ENCODE data around the gene CSNK1A1. TPM values are rescaled to one million over a fixed set of nuclear protein-coding genes. Genes with fewer than 3 reads are reported as not detected.

CSNK1A1 gene
- total and polyA plus RNA-seq, 8 donors, result 60.5 to 408 (median 178) TPM

DNA sequence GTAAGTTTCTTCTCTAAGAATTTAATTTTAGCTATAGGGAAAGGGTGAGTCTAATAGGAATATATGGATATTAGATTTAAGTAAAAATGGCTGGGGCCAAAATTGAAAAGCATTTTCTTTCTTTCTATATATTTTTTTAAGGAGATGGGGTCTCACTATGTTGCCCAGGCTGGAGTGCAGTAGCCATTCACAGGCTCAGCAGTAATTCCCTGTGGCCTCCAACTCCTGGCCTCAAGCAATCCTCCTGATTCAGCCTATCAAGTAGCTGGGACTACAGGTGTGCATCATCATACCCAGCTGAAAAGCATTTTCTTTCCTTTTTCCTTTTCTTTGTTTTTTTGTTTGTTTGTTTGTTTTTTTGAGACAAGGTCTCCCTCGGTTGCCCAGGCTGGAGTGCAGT lies 41.1 kb downstream of the CSNK1A1 start:
- Histone ChIP-seq H3K27me3 (no peaks in the 10 kb centered on the region), H3K36me3 (peaks cover 65 to 87% (median 82%) of the 10 kb centered on the region in 4 donors), H3K27ac (no peak overlapping the region), H3K9me3 (no peaks in the 10 kb centered on the region), H3K4me3 (no peak overlapping the region), H3K4me1 (peaks cover 1 to 41% (median 10%) of the 10 kb centered on the region in 4 donors)
- 71 to 79% (median 76%) methylated on average over 1 of the region's 1 CpG for WGBS, 5 donors
- TF ChIP-seq EP300 (IDR thresholded peaks at IDR 0.05), result no peak
- no peak for TF ChIP-seq CTCF (IDR thresholded peaks at IDR 0.05)
- DNase-seq, result no peak
- intact Hi-C loops (cut with DNase I; ENCODE audit: low total_unique reads), result no loop called here

GRCh38 chr5:149504677-149505076 lies 46.6 kb downstream of the CSNK1A1 start:
- Histone ChIP-seq H3K27ac (no peak overlapping the region), H3K4me1 (peaks cover 0 to 9% (median 4%) of the 10 kb centered on the region in 4 donors), H3K9me3 (no peaks in the 10 kb centered on the region), H3K4me3 (no peak overlapping the region), H3K27me3 (no peaks in the 10 kb centered on the region), H3K36me3 (peaks cover 75 to 98% (median 97%) of the 10 kb centered on the region in 4 donors)
- 83 to 93% (median 91%) methylated on average over 2 of the region's 2 CpGs for WGBS, 5 donors
- no peak for TF ChIP-seq POLR2AphosphoS5 (IDR thresholded peaks at IDR 0.05)
- TF ChIP-seq EP300 (IDR thresholded peaks at IDR 0.05), result no peak
- TF ChIP-seq POLR2A (IDR thresholded peaks at IDR 0.05), result no peak
- no peak for TF ChIP-seq CTCF (IDR thresholded peaks at IDR 0.05)
- DNase-seq, result no peak
- intact Hi-C loops (cut with DNase I; ENCODE audit: low total_unique reads), result no loop called here

GRCh38 chr5:149503006-149503405 lies 48.2 kb downstream of the CSNK1A1 start:
- TF ChIP-seq CTCF (IDR thresholded peaks at IDR 0.05) (no peak), EP300 (IDR thresholded peaks at IDR 0.05) (no peak), POLR2AphosphoS5 (IDR thresholded peaks at IDR 0.05) (no peak), POLR2A (IDR thresholded peaks at IDR 0.05) (no peak)
- Histone ChIP-seq H3K27me3 (no peaks in the 10 kb centered on the region), H3K36me3 (peaks cover 66 to 98% (median 97%) of the 10 kb centered on the region in 4 donors), H3K4me3 (no peak overlapping the region), H3K27ac (peak overlapping the region in 1 of 5 donors; percentile 1), H3K4me1 (peaks cover 0 to 18% (median 8%) of the 10 kb centered on the region in 4 donors), H3K9me3 (no peaks in the 10 kb centered on the region)
- WGBS, 5 donors, result 87 to 97% (median 92%) methylated on average over 2 of the region's 2 CpGs
- DNase-seq, result no peak
- intact Hi-C loops (cut with DNase I; ENCODE audit: low total_unique reads), result no loop called here

- Histone ChIP-seq H3K36me3 (peaks cover 47 to 97% (median 93%) of the 10 kb centered on the region in 4 donors), H3K27ac (peak overlapping the region in 1 of 5 donors; percentile 24)
- 71 to 82% (median 80%) methylated on average over 5 of the region's 5 CpGs for WGBS, 5 donors
These were observed 50.2 kb downstream of the CSNK1A1 start for GRCh38 chr5:149500922-149501582.

More at GRCh38 chr5:149500922-149501582, 50.2 kb downstream of the CSNK1A1 start:
- Histone ChIP-seq H3K27me3 (no peaks in the 10 kb centered on the region), H3K4me3 (no peak overlapping the region), H3K4me1 (peaks cover 0 to 30% (median 13%) of the 10 kb centered on the region in 4 donors), H3K9me3 (no peaks in the 10 kb centered on the region)
- intact Hi-C loops (cut with DNase I; ENCODE audit: low total_unique reads), result no loop called here
- no peak for DNase-seq
- no peak for TF ChIP-seq EP300 (IDR thresholded peaks at IDR 0.05)
- TF ChIP-seq CTCF (IDR thresholded peaks at IDR 0.05), result no peak
- TF ChIP-seq POLR2A (IDR thresholded peaks at IDR 0.05), result no peak
- no peak for TF ChIP-seq POLR2AphosphoS5 (IDR thresholded peaks at IDR 0.05)
